Astrocyte of the cerebellum (primary cell): Measurements from ENCODE around the gene GSTO1.

ENCODE experiments used
- DNase-seq: peaks from one replicate; pipeline ENCODE4 v3.0.0-alpha.2; 2011; ENCODE audit warnings: low read depth
- H3K4me3 ChIP-seq: 2 replicates; pipeline ENCODE4 v1.5.1; 2011; ENCODE audit warnings: mild to moderate bottlenecking, low read depth, low read length, moderate library complexity
- in situ Hi-C: cut with HindIII; loops from 2 replicates; pipeline ENCODE4 v1.10.0; 2017; ENCODE audit warnings: low sequenced_read_pairs
- TF ChIP-seq, protein P1 (sequence below): IDR thresholded peaks from 2 replicates; pipeline ENCODE4 v1.5.1; 2012; ENCODE audit warnings: low read length, low read depth, moderate library complexity, mild to moderate bottlenecking; ENCODE audit errors: missing control alignments

Gene GSTO1

DNA sequence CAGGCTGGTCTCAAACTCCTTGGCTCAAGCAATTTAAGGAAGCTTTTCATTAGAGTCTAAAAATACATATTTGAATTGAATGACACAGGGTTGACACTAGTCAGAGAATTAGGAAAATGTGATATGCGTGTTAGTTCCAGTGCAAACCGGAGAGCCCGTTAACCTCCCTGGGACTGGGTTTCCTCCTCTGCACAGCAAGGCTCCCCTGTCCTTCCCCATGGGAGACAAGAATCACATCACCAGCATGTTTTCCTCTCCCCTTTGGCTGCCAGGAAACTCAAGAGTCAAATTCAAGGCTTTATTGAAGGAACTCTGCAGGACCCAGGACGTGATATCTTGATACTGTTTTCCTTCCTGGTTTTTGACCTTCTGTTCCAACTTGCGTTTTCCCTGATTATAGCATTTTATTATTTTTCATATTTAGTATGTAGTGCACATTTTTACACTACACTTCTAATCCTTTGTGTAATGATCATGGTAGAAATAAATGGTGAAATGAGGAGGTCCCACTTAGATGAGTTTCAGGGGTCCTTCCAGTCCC, 39.2 kb downstream of the GSTO1 start:
- DNase-seq = no peak
- in situ Hi-C loops = no loop called here
- TF ChIP-seq, protein P1, sequence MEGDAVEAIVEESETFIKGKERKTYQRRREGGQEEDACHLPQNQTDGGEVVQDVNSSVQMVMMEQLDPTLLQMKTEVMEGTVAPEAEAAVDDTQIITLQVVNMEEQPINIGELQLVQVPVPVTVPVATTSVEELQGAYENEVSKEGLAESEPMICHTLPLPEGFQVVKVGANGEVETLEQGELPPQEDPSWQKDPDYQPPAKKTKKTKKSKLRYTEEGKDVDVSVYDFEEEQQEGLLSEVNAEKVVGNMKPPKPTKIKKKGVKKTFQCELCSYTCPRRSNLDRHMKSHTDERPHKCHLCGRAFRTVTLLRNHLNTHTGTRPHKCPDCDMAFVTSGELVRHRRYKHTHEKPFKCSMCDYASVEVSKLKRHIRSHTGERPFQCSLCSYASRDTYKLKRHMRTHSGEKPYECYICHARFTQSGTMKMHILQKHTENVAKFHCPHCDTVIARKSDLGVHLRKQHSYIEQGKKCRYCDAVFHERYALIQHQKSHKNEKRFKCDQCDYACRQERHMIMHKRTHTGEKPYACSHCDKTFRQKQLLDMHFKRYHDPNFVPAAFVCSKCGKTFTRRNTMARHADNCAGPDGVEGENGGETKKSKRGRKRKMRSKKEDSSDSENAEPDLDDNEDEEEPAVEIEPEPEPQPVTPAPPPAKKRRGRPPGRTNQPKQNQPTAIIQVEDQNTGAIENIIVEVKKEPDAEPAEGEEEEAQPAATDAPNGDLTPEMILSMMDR = no peak
- H3K4me3 ChIP-seq = no peak overlapping the region

DNA sequence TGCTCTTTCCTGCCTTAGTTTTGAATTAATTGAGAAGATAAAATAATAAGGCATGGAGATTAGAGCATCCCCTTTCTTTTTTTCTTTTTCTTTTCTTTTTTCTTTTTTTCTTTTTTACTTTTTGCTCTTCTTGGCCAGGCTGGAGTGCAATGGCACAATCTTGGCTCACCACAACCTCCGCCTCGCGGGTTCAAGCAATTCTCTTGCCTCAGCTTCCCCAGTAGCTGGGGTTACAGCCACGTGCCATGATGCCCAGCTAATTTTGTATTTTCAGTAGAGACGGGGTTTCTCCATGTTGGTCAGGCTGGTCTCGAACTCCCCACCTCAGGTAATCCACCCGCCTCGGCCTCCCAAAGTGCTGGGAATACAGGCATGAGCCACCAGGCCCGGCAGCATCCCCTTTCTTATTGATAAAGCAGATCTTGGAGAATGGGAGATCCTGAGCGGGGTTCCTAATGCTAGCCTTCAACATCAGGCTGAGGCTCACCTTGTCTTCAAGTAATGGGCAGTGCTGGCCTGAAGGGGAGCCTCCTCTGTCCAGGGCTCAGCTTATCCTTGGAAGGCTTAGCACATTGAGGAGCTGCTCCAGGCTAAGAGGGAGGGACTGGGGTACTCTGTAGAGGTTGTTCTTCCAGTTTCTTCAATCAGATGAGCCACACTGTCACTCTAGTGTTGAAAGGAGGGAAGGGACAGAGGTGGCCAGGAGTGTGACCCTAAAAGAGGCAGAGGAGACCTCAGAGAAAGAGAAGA, 42.2 kb downstream of the GSTO1 start:
- in situ Hi-C loops = no loop called here
- H3K4me3 ChIP-seq = no peak overlapping the region
- TF ChIP-seq, protein P1 = no peak
- DNase-seq = no peak

DNA sequence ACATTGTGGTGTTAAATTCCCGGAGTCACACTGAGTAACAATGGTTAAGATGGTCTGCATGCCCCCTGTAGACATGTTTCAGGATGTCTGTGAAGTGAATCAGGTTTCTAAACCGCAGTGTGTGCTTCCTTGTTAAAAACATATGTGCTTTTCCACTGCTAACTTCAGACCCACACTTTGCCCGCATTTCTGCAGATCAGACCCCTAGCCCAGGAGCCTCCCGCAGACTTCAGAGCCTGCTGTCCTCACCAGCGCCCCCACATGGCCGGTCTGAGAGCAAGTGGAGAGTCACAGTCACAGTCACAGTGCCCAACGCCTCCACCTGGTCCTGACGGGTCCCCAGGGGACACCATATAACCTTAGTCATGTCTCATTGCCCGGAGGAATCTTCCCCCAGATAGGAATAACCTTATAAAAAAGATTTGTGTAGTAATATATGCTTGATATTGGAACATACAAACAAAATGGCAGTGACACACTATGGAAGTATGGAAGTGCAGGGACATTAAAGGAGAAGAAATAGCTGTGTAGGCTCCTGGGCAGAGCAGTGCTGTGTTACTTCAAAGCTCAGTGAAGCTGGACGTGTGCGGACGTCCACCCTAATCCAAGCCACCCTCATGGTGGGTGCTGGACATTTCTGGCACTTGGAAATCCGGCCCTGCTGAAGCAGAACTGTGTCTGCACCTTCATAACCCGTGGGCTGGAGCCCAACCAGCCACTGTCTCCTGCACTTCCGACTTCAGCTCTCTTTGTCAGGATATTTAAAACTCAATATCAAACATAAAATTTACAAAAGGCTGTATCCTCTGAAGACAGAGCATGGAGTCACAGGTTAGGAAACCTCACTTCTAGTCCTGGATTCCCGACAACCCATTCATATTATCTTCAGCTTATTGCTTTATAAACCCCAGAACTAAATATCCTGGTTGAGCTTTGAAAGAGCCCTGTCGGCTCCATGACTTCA, 43.3 kb downstream of the GSTO1 start:
- in situ Hi-C loops = no loop called here
- peak; percentile 91 for DNase-seq
- H3K4me3 ChIP-seq = no peak overlapping the region
- TF ChIP-seq, protein P1 = peak; percentile 86

DNA sequence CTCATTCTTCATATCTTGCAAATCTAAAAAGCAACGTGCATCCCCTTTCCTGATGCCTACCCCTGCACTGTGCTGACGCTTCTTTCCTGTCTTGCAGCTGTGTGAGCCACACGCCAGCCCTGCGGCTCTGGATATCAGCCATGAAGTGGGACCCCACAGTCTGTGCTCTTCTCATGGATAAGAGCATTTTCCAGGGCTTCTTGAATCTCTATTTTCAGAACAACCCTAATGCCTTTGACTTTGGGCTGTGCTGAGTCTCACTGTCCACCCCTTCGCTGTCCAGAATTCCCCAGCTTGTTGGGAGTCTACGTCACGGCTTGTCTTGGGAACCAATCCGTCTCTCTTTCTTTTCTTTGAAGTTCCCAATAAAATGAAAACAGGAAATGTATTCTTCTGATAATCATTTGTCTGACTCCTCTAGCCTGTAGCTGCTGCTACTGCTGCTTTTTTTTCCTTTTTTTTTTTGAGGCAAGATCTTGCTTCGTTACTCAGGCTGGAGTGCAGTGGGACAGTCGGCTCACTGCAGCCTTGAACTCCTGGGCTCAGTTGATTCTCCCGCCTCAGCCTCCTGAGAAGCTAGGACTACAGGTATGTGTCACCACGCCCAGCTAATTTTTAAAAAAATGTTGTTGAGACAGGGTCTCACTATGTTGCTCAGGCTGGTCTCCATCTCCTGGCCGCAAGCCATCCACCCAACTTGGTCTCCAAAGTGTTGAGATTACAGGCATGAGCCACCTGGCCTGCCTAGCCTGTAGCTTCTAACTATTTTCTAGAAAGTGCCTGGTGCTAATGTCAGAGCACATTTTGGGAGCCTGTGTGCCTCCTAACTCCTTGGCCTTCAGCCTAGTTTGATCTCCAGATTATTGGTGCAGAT, 44.6 kb downstream of the GSTO1 start:
- TF ChIP-seq, protein P1 = no peak
- in situ Hi-C loops = no loop called here
- no peak overlapping the region for H3K4me3 ChIP-seq
- no peak for DNase-seq

DNA sequence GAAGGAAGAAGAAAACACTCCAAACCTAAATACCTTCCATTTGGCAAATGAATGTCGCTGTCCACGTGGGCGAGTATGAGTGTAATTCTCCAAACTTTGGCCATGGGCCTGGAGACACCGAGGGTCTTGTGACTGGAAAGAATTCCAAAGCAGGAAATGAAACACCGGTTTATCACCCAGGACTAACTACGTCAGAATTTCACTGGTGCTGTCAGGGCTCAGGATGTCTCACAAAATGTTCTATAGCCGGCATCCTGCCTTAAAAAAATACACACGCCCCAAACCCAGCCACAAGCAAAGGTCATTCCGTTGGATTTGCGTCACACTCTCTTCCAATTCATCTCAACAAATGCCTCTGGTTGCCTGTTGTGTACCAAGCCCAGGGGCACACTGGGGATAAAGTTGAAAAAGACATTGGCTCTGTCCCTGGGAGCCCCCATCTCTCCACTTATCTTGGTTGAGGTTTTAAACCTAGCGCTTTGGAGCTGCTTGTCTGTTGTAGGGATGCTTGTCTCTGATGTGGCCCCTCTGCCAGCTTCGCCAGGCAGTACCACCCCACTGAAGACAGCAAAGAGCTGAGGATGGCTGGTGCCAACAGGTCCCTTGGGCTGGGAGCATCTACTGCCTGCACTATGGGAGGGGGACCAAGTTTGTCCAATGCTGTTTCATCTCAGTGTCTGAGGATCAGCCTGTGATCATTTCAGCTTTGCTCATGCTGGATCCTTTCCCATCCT, 45.5 kb downstream of the GSTO1 start:
- H3K4me3 ChIP-seq = no peak overlapping the region
- DNase-seq = peak; percentile 96
- TF ChIP-seq, protein P1 = no peak
- in situ Hi-C loops = loop anchor here (5.0 kb wide), 1 partner anchor 42 kb away; no protein-coding TSS in a partner anchor
